Endothelial cell of umbilical vein (primary cell): ENCODE data around the gene ERRFI1. TPM values are rescaled to one million over a fixed set of nuclear protein-coding genes. Genes with fewer than 3 reads are reported as not detected.

Source experiments
- BruUV-seq: library from RNA; stranded (reverse); fragments of 400-500 nt; replicated peaks from 2 replicates; lab custom pipeline; 2021; lab: Mats Ljungman, UMichigan
- CTCF ChIA-PET: fragments of 300-600, 350-600 bp; sonication (Branson Sonifier 250); formaldehyde crosslinking; loops from one replicate; lab custom pipeline; 2021; ENCODE audit warnings: antibody characterized with exemption, inconsistent platforms; lab: Charles Lee
- POLR2A ChIA-PET: fragments of 300-600, 350-600 bp; sonication (Branson Sonifier 250); formaldehyde crosslinking; loops from one replicate; lab custom pipeline; 2021; ENCODE audit warnings: antibody characterized with exemption, inconsistent platforms; lab: Charles Lee
- DNase-seq: peaks from one replicate; pipeline ENCODE4 v3.0.0-alpha.2; 2011; ENCODE audit warnings: low read depth, low spot score
- FAIRE-seq: peaks from 2 replicates; lab custom pipeline; 2011; peaks lifted over from hg19 to GRCh38; lab: Jason Lieb, UNC
- H2AFZ ChIP-seq: 2 replicates; pipeline ENCODE4 v1.6.0; 2012; ENCODE audit warnings: low read depth, low read length, control low read depth, inconsistent platforms
- H3K27ac ChIP-seq: 2 replicates; pipeline ENCODE4 v1.5.1; 2011; ENCODE audit warnings: low read depth, mild to moderate bottlenecking, control low read depth, low read length, moderate library complexity; ENCODE audit not compliant: insufficient read depth
- H3K27me3 ChIP-seq, 2 experiments: 2 replicates each; pipeline versions ENCODE4 v1.6.0 to v1.6.1; 2011; ENCODE audit warnings: low read length in 2 of 2, mixed read lengths in 1 of 2; ENCODE audit not compliant: control insufficient read depth in 2 of 2, insufficient read depth in 2 of 2
- H3K36me3 ChIP-seq, 2 experiments: 2 replicates in 1 of 2; 3 replicates in 1 of 2; pipeline ENCODE4 v1.5.1; 2011; ENCODE audit warnings: low read length in 2 of 2, mild to moderate bottlenecking in 1 of 2, moderate library complexity in 1 of 2; ENCODE audit not compliant: control insufficient read depth in 2 of 2, insufficient read depth in 2 of 2; ENCODE audit errors: extremely low read depth in 1 of 2
- H3K4me1 ChIP-seq: 3 replicates; pipeline ENCODE4 v1.5.1; 2011; ENCODE audit warnings: mild to moderate bottlenecking, low read length; ENCODE audit not compliant: control insufficient read depth, insufficient read depth; ENCODE audit errors: extremely low read depth
- H3K4me2 ChIP-seq: 2 replicates; pipeline ENCODE4 v1.6.1; 2011; ENCODE audit warnings: low read length, control low read depth, mixed read lengths; ENCODE audit not compliant: insufficient read depth
- H3K4me3 ChIP-seq, 3 experiments: fragments of 200-600 bp in 1 of 3; sonication (generic), shearing (Covaris generic) in 1 of 3; replicated peaks in 1 of 3; 2 replicates each; pipeline ENCODE4 v1.5.1; 2011 to 2016; ENCODE audit warnings: control low read depth in 3 of 3, low read length in 3 of 3, mild to moderate bottlenecking in 2 of 3, inconsistent platforms in 1 of 3, low read depth in 1 of 3, moderate library complexity in 1 of 3; ENCODE audit not compliant: insufficient read depth in 1 of 3
- H3K79me2 ChIP-seq: 2 replicates; pipeline ENCODE4 v1.6.0; 2012; ENCODE audit warnings: low read length, inconsistent platforms; ENCODE audit not compliant: control insufficient read depth, insufficient read depth
- H3K9ac ChIP-seq: replicated peaks from 2 replicates; pipeline ENCODE3; 2011; ENCODE audit warnings: low read length, control low read depth; ENCODE audit not compliant: insufficient read depth; ENCODE audit errors: extremely low read depth
- H3K9me1 ChIP-seq: replicated peaks from 3 replicates; pipeline ENCODE4 v1.6.0; 2011; ENCODE audit warnings: mild to moderate bottlenecking, low read length; ENCODE audit not compliant: control insufficient read depth, insufficient read depth; ENCODE audit errors: extremely low read depth
- H3K9me3 ChIP-seq: replicated peaks from 2 replicates; pipeline ENCODE4 v1.5.1; 2012; ENCODE audit warnings: low read length, inconsistent platforms; ENCODE audit not compliant: control insufficient read depth, insufficient read depth
- H4K20me1 ChIP-seq: replicated peaks from 2 replicates; pipeline ENCODE3; 2011; ENCODE audit warnings: mild to moderate bottlenecking, low read length; ENCODE audit not compliant: control insufficient read depth, insufficient read depth; ENCODE audit errors: extremely low read depth
- CTCF ChIP-seq, 2 donors: IDR thresholded peaks; 1 replicate in 1 of 2; 2 replicates in 1 of 2; pipeline ENCODE4 v1.5.1; 2011; ENCODE audit warnings: low read length in 2 of 2, mild to moderate bottlenecking in 2 of 2, moderate library complexity in 2 of 2, control low read depth in 1 of 2, inconsistent platforms in 1 of 2, low read depth in 1 of 2; ENCODE audit not compliant: insufficient read depth in 1 of 2; ENCODE audit errors: extremely low read depth in 1 of 2
- MAX ChIP-seq: IDR thresholded peaks from 2 replicates; pipeline ENCODE4 v1.6.1; 2011; ENCODE audit not compliant: insufficient read depth, insufficient read length
- POLR2AphosphoS5 ChIP-seq: IDR thresholded peaks from 2 replicates; pipeline ENCODE4 v1.6.1; 2012; ENCODE audit warnings: low read depth, mild to moderate bottlenecking, control low read depth, low read length, moderate library complexity; ENCODE audit not compliant: insufficient read depth
- dilution Hi-C: fragments of 300-500 bp; cut with MboI; formaldehyde crosslinking; loops from one replicate; pipeline ENCODE4 v1.15.0; 2019; ENCODE audit warnings: low sequenced_read_pairs; ENCODE audit not compliant: extremely low pct_ligation_motif_present
- intact Hi-C: fragments of 100-400 bp; cut with micrococcal nuclease; formaldehyde crosslinking; loops from one replicate; pipeline ENCODE4 v1.10.0; 2022
- polyA plus RNA-seq, 4 experiments: library from polyadenylated mRNA; depleted of rRNA in 3 of 4; stranded (reverse) in 3 of 4; unstranded in 1 of 4; fragments of >200 nt; gene quantifications; 2 replicates each; pipeline versions ENCODE4 v1.2.1 to v1.2.3, GENCODE V29; 2011 to 2012; ENCODE audit warnings: missing spikeins in 1 of 4
- total RNA-seq: library from RNA; stranded (reverse); gene quantifications from 2 replicates; pipeline ENCODE4 v1.2.3, GENCODE V29; 2021

ERRFI1 gene
- total and polyA plus RNA-seq, 2 donors (not counting 3 experiments of a cell fraction or from before 2014, with no cell fraction given), result 28.1 to 32.0 TPM

- Histone ChIP-seq H2AFZ (no peak overlapping the region), H3K9ac (no peak overlapping the region), H3K36me3 (no peaks in the 10 kb centered on the region), H3K4me1 (peaks cover 8% of the 10 kb centered on the region), H3K4me2 (no peak overlapping the region), H3K27ac (no peak overlapping the region), H3K9me3 (no peaks in the 10 kb centered on the region), H3K27me3 (no peaks in the 10 kb centered on the region), H3K79me2 (no peaks in the 10 kb centered on the region), H3K9me1 (no peaks in the 10 kb centered on the region), H3K4me3 (no peak overlapping the region), H4K20me1 (no peaks in the 10 kb centered on the region)
- no TSS peak for BruUV-seq
- CTCF ChIA-PET, result interaction anchor here (1.1 to 1.9 kb wide), 2 partner anchors 14 to 155 kb away, joined by 3 to 5 read pairs; no protein-coding TSS in a partner anchor
- TF ChIP-seq CTCF (IDR thresholded peaks at IDR 0.05; ENCODE audit: extremely low read depth in 1 of 2, insufficient read depth in 1 of 2, low read depth in 1 of 2, low read length in 2 of 2) (no peak), POLR2AphosphoS5 (no peak), MAX (no peak)
- no peak for FAIRE-seq
- dilution Hi-C loops (no loop called here), intact Hi-C loops (loop anchor here (2.0 kb wide), 1 partner anchor 13 kb away; no protein-coding TSS in a partner anchor)
- POLR2A ChIA-PET, result no interaction called here
- DNase-seq, result no peak
Measured at GRCh38 chr1:8063298-8064036, 37.4 kb upstream of the ERRFI1 start.
